Karpas-422 (cell line): ENCODE data around the gene HS3ST4. TPM values are rescaled to one million over a fixed set of nuclear protein-coding genes. Genes with fewer than 3 reads are reported as not detected.

Source experiments
- DNase-seq: peaks from one replicate; pipeline ENCODE4 v3.0.0-alpha.2; 2015
- H2AFZ ChIP-seq: fragments of 200-600 bp; sonication (generic); 2 replicates; pipeline ENCODE4 v1.6.1; 2014; ENCODE audit warnings: antibody characterized with exemption, low read length, mixed read lengths
- H3K27ac ChIP-seq: fragments of 200-600 bp; sonication (generic); 2 replicates; pipeline ENCODE4 v1.5.1; 2014; ENCODE audit warnings: mild to moderate bottlenecking, low read length, moderate library complexity
- H3K27me3 ChIP-seq: fragments of 200-600 bp; sonication (generic); 2 replicates; pipeline ENCODE4 v1.6.1; 2014; ENCODE audit warnings: low read length, mixed read lengths
- H3K36me3 ChIP-seq: fragments of 200-600 bp; sonication (generic); 2 replicates; pipeline ENCODE4 v1.6.1; 2014; ENCODE audit warnings: low read length, mixed read lengths; ENCODE audit not compliant: insufficient read depth
- H3K4me1 ChIP-seq: fragments of 200-600 bp; sonication (generic); 2 replicates; pipeline ENCODE4 v1.6.1; 2014; ENCODE audit warnings: mild to moderate bottlenecking, low read length, mixed read lengths
- H3K4me2 ChIP-seq: fragments of 200-600 bp; sonication (generic); 2 replicates; pipeline ENCODE4 v1.6.1; 2014; ENCODE audit warnings: low read length, low read depth, mild to moderate bottlenecking; ENCODE audit not compliant: poor library complexity, severe bottlenecking
- H3K4me3 ChIP-seq: fragments of 200-600 bp; sonication (generic); 2 replicates; pipeline ENCODE4 v1.5.1; 2014; ENCODE audit warnings: mild to moderate bottlenecking, antibody characterized with exemption, low read length, mixed read lengths
- H3K79me2 ChIP-seq: fragments of 200-600 bp; sonication (generic); 2 replicates; pipeline ENCODE4 v1.6.1; 2014; ENCODE audit warnings: mild to moderate bottlenecking, low read length, mixed read lengths
- H3K9ac ChIP-seq: fragments of 200-600 bp; sonication (generic); 2 replicates; pipeline ENCODE4 v1.6.0; 2014; ENCODE audit warnings: low read length
- H3K9me2 ChIP-seq: fragments of 200-600 bp; sonication (generic), shearing (Covaris generic); replicated peaks from 2 replicates; pipeline ENCODE4 v1.6.0; 2014; ENCODE audit warnings: mild to moderate bottlenecking, low read length, moderate library complexity; ENCODE audit not compliant: insufficient read depth
- H3K9me3 ChIP-seq: fragments of 300-700, 200-600 bp; sonication (generic); 2 replicates; pipeline ENCODE4 v1.6.1; 2014; ENCODE audit warnings: low read length, mixed read lengths
- H4K20me1 ChIP-seq: fragments of 200-600 bp; sonication (generic); 2 replicates; pipeline ENCODE4 v1.6.1; 2014; ENCODE audit warnings: mild to moderate bottlenecking, antibody characterized with exemption, low read length, low read depth; ENCODE audit not compliant: insufficient read depth
- total RNA-seq: library from RNA; depleted of rRNA; stranded (reverse); fragments of >200 nt; shearing (Covaris generic); gene quantifications from 2 replicates; pipeline ENCODE4 v1.2.3, GENCODE V29; 2014; ENCODE audit warnings: low replicate concordance

Gene HS3ST4
- total RNA-seq, 1 experiment from 2014 or later, result not detected

GRCh38 chr16:25817876-25818275 lies 126.1 kb downstream of the HS3ST4 start:
- Histone ChIP-seq H3K9ac (no peak overlapping the region), H3K36me3 (no peaks in the 10 kb centered on the region), H3K4me3 (no peak overlapping the region), H3K4me2 (no peak overlapping the region), H4K20me1 (no peaks in the 10 kb centered on the region), H3K79me2 (no peaks in the 10 kb centered on the region), H3K27ac (no peak overlapping the region), H3K4me1 (no peaks in the 10 kb centered on the region), H3K9me3 (no peaks in the 10 kb centered on the region), H3K9me2 (no peaks in the 10 kb centered on the region), H3K27me3 (no peaks in the 10 kb centered on the region), H2AFZ (no peak overlapping the region)
- DNase-seq, result no peak

GRCh38 chr16:25823891-25824290 lies 132.1 kb downstream of the HS3ST4 start:
- Histone ChIP-seq H3K27me3 (no peaks in the 10 kb centered on the region), H3K4me1 (no peaks in the 10 kb centered on the region), H3K9ac (no peak overlapping the region), H3K4me3 (no peak overlapping the region), H3K79me2 (no peaks in the 10 kb centered on the region), H3K4me2 (no peak overlapping the region), H3K36me3 (no peaks in the 10 kb centered on the region), H2AFZ (no peak overlapping the region), H4K20me1 (no peaks in the 10 kb centered on the region), H3K27ac (no peak overlapping the region), H3K9me2 (no peaks in the 10 kb centered on the region), H3K9me3 (no peaks in the 10 kb centered on the region)
- no peak for DNase-seq

GRCh38 chr16:25827709-25828108 lies 135.9 kb downstream of the HS3ST4 start:
- no peak overlapping the region for H3K4me3 ChIP-seq
- no peaks in the 10 kb centered on the region for H3K9me2 ChIP-seq
- no peaks in the 10 kb centered on the region for H4K20me1 ChIP-seq
- H3K27ac ChIP-seq, result no peak overlapping the region
- DNase-seq, result no peak
- H3K27me3 ChIP-seq, result no peaks in the 10 kb centered on the region
- no peaks in the 10 kb centered on the region for H3K79me2 ChIP-seq
- no peak overlapping the region for H3K9ac ChIP-seq
- no peak overlapping the region for H3K4me2 ChIP-seq
- no peaks in the 10 kb centered on the region for H3K4me1 ChIP-seq
- H3K9me3 ChIP-seq, result no peaks in the 10 kb centered on the region
- no peaks in the 10 kb centered on the region for H3K36me3 ChIP-seq
- H2AFZ ChIP-seq, result no peak overlapping the region

- H3K9me2 ChIP-seq, result no peaks in the 10 kb centered on the region
- no peaks in the 10 kb centered on the region for H3K4me1 ChIP-seq
- no peak overlapping the region for H2AFZ ChIP-seq
- H3K36me3 ChIP-seq, result no peaks in the 10 kb centered on the region
- no peak for DNase-seq
- no peaks in the 10 kb centered on the region for H3K79me2 ChIP-seq
- no peak overlapping the region for H3K4me2 ChIP-seq
- no peaks in the 10 kb centered on the region for H4K20me1 ChIP-seq
- no peak overlapping the region for H3K27ac ChIP-seq
- no peak overlapping the region for H3K9ac ChIP-seq
- no peaks in the 10 kb centered on the region for H3K9me3 ChIP-seq
- H3K27me3 ChIP-seq, result no peaks in the 10 kb centered on the region
- no peak overlapping the region for H3K4me3 ChIP-seq
These were observed 136.8 kb downstream of the HS3ST4 start for GRCh38 chr16:25828510-25828909.

- no peaks in the 10 kb centered on the region for H3K79me2 ChIP-seq
- H4K20me1 ChIP-seq, result no peaks in the 10 kb centered on the region
- H3K4me2 ChIP-seq, result no peak overlapping the region
- H3K9me2 ChIP-seq, result no peaks in the 10 kb centered on the region
- no peak overlapping the region for H2AFZ ChIP-seq
- no peak overlapping the region for H3K27ac ChIP-seq
- H3K27me3 ChIP-seq, result no peaks in the 10 kb centered on the region
- no peaks in the 10 kb centered on the region for H3K4me1 ChIP-seq
- no peak overlapping the region for H3K9ac ChIP-seq
- H3K9me3 ChIP-seq, result no peaks in the 10 kb centered on the region
- H3K36me3 ChIP-seq, result no peaks in the 10 kb centered on the region
- H3K4me3 ChIP-seq, result no peak overlapping the region
- no peak for DNase-seq
These were observed 140.5 kb downstream of the HS3ST4 start for GRCh38 chr16:25832291-25832690.

GRCh38 chr16:25834101-25834500 lies 142.3 kb downstream of the HS3ST4 start:
- H2AFZ ChIP-seq, result no peak overlapping the region
- no peaks in the 10 kb centered on the region for H3K4me1 ChIP-seq
- H3K27me3 ChIP-seq, result no peaks in the 10 kb centered on the region
- H3K9me3 ChIP-seq, result no peaks in the 10 kb centered on the region
- DNase-seq, result no peak
- no peak overlapping the region for H3K9ac ChIP-seq
- H3K4me2 ChIP-seq, result no peak overlapping the region
- H4K20me1 ChIP-seq, result no peaks in the 10 kb centered on the region
- H3K36me3 ChIP-seq, result no peaks in the 10 kb centered on the region
- H3K9me2 ChIP-seq, result no peaks in the 10 kb centered on the region
- no peaks in the 10 kb centered on the region for H3K79me2 ChIP-seq
- no peak overlapping the region for H3K27ac ChIP-seq
- no peak overlapping the region for H3K4me3 ChIP-seq

- DNase-seq, result no peak
- Histone ChIP-seq H3K4me1 (no peaks in the 10 kb centered on the region), H3K4me2 (no peak overlapping the region), H3K27me3 (no peaks in the 10 kb centered on the region), H3K4me3 (no peak overlapping the region), H2AFZ (no peak overlapping the region), H3K9ac (no peak overlapping the region), H3K9me3 (no peaks in the 10 kb centered on the region), H3K27ac (no peak overlapping the region), H3K79me2 (no peaks in the 10 kb centered on the region), H3K9me2 (no peaks in the 10 kb centered on the region), H4K20me1 (no peaks in the 10 kb centered on the region), H3K36me3 (no peaks in the 10 kb centered on the region)
These were observed 143.4 kb downstream of the HS3ST4 start for GRCh38 chr16:25835126-25835525.

- H3K9ac ChIP-seq, result no peak overlapping the region
- H3K9me3 ChIP-seq, result no peaks in the 10 kb centered on the region
- H3K9me2 ChIP-seq, result no peaks in the 10 kb centered on the region
- H3K27me3 ChIP-seq, result no peaks in the 10 kb centered on the region
- peak; percentile 85 for DNase-seq
- no peak overlapping the region for H3K27ac ChIP-seq
- H3K4me3 ChIP-seq, result no peak overlapping the region
- H3K36me3 ChIP-seq, result no peaks in the 10 kb centered on the region
- no peaks in the 10 kb centered on the region for H3K79me2 ChIP-seq
- H3K4me2 ChIP-seq, result no peak overlapping the region
- no peak overlapping the region for H2AFZ ChIP-seq
- H4K20me1 ChIP-seq, result no peaks in the 10 kb centered on the region
- H3K4me1 ChIP-seq, result no peaks in the 10 kb centered on the region
These were observed 147.0 kb downstream of the HS3ST4 start for GRCh38 chr16:25838724-25839186.

GRCh38 chr16:25841761-25842160 lies 150.0 kb downstream of the HS3ST4 start:
- no peaks in the 10 kb centered on the region for H3K79me2 ChIP-seq
- H3K9ac ChIP-seq, result no peak overlapping the region
- no peaks in the 10 kb centered on the region for H3K4me1 ChIP-seq
- no peak for DNase-seq
- no peak overlapping the region for H3K4me3 ChIP-seq
- no peak overlapping the region for H2AFZ ChIP-seq
- H3K27me3 ChIP-seq, result no peaks in the 10 kb centered on the region
- H3K4me2 ChIP-seq, result no peak overlapping the region
- no peaks in the 10 kb centered on the region for H3K36me3 ChIP-seq
- no peaks in the 10 kb centered on the region for H4K20me1 ChIP-seq
- H3K9me3 ChIP-seq, result no peaks in the 10 kb centered on the region
- no peak overlapping the region for H3K27ac ChIP-seq
- no peaks in the 10 kb centered on the region for H3K9me2 ChIP-seq
